ENCODE measurements around the gene PTPRN2.
"Not testable (repeated sequence)": the region's sequence is repeated elsewhere in the genome, so short reads cannot be mapped to it uniquely, and the experiment has no call there.

Gene PTPRN2

DNA sequence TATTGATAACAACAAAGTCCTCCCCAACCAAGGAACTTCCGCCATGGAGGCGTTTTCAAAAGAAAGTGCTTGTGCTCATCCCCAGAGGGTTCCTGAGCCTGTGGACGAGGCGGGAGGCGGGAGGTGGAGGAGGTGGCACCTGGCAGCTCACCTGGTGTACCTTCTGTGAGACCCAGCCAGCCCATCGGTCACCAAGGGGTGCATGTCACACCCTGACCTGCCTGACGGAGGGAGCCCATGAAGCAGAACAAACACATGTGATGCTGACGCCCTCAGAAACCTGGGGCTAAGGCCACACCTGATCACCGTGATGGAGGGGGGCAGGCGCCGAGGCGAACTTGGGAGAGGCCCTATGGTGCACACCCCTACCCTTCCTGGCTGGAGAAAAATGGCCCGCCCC, 792.0 kb downstream of the PTPRN2 start:
- DNase-seq (ENCODE audit: low spot score), result no peak

DNA sequence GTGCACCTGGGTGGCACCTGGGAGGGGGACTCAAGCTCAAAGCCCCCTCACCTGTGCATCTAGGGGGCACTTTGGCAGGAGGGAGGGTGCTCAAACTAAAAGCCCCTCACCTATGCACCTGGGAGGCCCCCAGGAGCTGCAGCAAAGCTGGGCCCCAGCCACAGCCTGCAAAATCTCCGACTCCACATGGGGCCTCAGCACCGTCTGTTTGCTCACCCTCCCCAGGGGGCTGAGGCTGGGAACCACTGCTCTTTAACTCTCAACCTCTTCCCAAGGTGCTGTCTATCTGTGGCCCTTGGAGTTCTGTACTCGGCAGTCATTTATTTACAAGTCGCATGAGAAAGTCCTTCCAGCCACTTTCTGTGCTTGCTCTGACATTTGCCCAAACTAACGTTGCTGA, 792.4 kb downstream of the PTPRN2 start:
- DNase-seq (ENCODE audit: low spot score), result no peak

DNA sequence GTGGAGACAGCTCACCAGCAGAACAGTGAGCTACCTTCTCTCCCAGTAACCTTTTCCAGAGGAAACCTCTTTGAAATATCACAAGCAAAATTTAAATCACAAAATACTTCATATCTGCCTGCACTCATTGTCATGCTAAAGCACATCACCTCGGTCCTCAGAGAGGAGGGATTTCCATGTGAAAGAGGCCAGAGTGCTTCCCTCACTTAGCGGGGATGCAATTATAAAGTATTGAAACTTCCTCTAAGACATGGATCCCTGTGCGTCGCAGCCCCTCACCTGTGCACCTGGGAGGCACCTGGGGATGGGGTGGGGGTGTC, 792.9 kb downstream of the PTPRN2 start:
- DNase-seq (ENCODE audit: low spot score), result no peak

DNA sequence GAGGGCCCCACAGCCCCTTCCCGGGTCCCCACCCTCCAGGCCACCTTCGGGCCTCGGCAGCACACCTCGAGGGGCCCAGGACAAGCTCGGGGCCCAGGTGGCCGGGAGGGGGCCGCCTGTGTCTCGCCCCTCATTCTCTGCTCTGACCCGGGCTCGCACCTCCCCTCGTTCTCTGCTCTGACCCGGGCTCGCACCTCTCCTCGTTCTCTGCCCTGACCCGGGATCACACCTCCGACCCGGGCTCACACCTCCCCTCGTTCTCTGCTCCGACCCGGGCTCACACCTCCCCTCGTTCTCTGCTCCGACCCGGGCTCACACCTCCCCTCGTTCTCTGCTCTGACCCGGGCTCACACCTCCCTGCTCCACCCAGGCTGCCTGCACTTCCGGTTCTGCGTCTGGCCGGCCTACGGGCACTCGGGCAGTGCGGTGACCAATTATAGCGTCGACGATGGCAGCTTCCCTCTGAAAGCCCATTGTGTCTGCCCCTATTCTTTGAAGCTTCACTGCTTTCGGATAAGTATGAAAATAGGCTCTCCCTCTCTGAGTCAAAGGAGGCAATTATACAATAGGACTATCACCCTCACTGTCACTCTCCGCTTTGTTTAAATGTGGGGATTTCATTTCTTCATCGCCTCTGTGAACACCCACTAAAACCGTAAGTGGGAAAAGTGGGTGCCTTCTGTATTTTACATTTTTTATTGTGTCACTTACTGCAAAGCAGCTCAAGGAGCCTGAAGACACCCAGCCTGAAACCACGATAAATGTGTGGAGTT, 793.5 kb downstream of the PTPRN2 start:
- no peak for DNase-seq (ENCODE audit: low spot score)

DNA sequence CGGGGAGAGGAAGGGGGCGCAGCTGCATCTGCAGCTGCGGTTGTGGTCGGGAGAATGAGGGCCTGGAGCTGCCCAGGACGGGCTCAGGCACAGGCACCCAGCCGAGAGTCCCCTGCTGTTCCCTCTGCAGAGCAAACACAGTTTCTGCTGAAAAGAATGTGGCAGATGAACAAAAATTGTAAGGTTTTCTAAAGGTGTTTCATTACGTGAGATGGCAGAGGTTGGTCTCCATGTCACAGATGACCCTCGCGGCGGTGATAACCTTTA, 794.6 kb downstream of the PTPRN2 start:
- DNase-seq (ENCODE audit: low spot score), result no peak

DNA sequence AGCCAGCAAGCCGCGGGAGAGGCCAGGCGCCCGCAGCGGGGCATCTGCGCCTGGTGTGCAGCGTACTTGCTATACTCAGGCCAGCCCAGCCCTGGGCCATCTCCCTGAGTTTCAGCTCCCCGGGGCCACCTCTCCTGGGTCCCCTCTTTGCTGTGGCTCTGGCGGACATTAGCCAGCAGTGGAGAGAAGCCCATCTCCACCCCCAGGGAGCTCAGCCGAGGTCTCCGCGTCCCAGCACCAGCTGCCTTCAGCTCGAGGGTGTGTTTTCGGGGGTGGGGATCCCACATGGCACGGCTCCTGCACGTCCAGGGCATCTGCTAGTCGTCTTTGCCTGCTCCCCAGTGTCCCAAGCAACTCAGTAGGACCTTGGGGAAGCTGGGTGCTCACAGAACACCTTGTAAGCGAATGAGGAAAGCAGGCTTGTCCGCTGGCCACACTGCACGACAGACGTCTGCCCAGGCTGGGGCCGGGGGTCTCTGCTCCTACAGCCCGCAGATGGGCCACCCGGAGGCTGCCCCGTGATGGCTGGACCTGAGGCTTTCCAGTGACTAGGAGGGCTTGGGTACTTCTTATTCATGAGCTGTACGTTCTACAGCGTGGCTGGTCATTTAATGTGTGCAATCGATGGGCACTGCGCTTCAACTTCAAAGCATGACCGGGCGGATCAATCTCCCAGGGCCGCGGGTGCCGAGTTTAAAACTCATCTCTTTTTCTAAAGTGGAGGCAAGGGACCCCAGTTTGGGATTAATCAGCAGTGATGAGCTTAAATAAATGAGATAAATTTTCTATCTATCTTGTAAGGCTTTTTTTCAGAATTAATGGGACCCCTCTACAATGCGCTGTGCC, 795.2 kb downstream of the PTPRN2 start:
- DNase-seq (ENCODE audit: low spot score), result no peak

DNA sequence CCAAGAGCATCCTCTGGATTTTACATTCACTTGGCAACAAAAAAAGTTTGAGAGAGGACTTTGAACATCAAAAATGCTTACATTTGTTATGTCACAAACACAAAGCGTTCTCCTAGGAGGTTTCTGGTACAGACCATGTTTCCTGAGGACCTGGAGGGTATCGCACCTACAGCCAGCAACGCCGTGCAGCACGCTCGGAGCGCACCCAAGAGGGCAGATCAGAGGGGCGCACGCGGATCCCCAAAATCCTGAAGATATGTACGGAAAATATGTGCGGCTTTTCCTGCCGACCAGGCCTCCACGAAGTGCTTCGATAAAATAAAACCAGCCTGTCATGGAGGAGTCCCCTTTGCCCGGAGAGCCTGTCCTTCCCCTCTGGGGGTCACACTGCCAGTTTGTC, 796.0 kb downstream of the PTPRN2 start:
- no peak for DNase-seq (ENCODE audit: low spot score)

DNA sequence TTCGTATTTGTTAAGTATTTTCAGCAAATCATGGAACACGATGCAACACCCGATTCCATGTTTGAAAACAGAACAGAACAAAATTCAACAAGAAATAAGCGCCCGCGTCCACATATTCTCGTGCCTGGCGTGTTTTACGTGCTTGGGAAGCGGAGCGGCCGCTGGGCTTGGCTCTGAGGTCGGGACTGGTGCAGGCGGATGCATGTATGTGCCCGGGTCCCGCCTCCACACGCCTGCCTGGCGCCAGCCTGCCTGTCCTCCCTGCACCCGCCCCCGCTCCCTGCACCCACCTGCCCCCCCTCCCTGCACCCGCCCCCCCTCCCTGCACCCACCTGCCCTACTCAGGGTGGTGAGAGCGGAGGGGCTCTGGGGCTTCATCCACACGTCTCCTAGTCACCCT, 796.4 kb downstream of the PTPRN2 start:
- DNase-seq (ENCODE audit: low spot score), result no peak

DNA sequence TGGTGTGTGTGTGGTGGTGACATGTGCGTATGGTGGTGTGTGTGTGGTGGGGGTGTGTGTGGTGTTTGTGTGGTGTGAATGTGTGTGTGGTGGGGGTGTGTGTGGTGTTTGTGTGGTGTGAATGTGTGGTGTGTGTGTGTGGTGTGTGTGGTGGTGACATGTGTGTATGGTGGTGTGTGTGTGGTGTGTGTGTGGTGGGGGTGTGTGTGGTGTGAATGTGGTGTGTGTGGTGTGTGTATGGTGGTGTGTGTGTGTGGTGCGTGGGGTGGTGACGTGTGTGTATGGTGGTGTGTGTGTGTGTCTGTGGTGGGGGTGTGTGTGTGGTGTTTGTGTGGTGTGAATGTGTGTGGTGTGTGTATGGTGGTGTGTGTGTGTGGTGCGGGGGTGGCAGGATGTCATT, 797.7 kb downstream of the PTPRN2 start:
- no peak for DNase-seq (ENCODE audit: low spot score)

DNA sequence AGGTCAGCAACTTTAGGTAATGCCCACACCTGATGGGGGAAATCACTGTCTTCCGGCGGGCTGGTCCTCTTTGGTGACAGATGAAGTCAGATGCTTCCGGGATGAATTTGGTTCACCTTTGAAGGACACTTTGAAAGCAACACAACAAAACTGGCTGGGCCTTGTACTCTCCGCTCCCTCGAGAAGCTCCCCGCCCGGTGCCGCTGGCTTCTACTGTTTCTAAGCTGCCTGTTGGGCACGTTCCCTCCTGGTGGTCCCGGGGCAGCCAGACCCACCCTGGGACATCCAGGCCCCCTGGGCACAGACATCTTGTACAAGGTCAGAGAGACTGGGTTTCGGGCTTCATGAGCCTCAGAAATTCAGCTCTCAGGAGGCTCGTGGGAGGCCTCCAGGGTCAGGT, 798.5 kb downstream of the PTPRN2 start:
- no peak for DNase-seq (ENCODE audit: low spot score)

DNA sequence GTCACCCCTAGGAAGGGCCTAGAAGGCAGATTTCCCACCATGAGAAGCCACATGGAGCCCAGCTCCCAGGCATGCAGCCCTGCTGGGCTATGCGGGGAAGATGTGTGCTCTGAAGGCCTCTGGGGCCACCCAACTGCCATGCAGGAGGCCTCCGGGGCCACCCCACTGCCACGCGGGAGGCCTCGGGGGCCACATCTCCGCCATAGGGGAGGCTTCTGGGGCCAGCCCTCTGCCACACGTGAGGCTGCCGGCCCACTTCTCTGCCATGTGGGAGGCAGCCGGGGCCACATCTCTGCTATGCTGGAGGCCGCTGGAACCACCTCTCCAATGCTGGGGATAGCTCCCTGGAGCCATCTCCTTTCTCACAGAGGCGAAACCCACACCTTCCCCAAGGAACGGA, 799.0 kb downstream of the PTPRN2 start:
- no peak for DNase-seq (ENCODE audit: low spot score)

DNA sequence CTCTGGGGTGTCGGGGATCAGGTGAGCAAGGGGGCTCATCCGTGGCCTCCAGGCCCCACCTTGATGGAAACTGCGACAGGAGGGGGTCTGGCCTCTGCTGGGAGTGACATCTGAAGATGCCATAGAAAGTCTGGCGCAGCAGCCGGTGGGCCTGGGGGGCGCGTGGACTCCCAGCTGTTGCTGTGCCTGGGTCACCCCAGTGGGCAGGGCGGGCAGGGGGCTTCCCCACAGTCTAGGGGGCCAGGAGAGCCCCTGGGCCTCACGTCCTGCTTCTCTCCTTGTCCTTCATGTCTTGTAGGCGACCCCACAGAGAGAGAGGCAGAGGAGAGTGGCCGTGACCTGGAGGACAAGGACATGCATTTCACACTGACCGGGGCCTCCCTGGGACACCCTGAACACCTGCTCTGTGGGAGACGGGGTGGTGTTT, 800.3 kb downstream of the PTPRN2 start:
- DNase-seq (ENCODE audit: low spot score), result no peak

DNA sequence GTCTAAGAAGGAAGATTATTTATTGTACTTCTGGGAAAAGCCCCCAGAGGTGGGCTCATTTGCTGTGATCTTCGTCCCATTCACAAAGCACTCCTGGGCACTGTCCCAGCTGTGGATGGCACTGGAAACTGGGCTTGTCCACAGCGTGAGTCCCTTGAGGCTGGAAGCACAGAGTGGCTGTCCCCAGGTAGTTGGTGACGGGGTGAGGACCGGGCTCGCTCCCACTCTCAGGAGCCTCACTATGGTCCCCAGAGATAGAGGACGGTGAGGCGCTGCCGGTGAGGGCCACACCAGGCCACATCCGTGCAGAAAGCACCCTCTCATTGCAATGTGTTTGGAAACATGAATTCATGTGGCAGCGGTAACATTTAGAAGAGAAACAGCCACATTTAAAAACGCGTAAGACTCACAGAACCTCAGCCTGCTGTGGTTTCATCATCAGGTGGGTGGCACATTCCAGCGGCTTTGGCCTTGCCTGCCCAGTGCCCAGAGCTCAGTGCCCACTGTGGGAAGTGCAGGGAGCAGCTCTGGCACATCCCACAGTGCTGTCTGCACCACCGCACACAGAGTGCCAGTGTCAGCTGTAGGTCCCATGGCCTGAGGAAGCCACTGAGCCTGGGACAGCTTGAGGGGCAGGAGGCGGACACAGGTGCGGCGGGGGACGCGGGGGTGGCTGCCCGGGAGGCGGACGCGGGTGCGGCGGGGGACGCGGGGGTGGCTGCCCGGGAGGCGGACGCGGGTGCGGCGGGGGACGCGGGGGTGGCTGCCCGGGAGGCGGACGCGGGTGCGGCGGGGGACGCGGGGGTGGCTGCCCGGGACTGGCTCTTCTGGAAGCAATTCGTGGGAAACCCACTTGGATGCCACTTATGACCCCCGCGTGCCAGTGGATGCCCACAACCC, 801.0 kb downstream of the PTPRN2 start:
- DNase-seq (ENCODE audit: low spot score), result no peak

DNA sequence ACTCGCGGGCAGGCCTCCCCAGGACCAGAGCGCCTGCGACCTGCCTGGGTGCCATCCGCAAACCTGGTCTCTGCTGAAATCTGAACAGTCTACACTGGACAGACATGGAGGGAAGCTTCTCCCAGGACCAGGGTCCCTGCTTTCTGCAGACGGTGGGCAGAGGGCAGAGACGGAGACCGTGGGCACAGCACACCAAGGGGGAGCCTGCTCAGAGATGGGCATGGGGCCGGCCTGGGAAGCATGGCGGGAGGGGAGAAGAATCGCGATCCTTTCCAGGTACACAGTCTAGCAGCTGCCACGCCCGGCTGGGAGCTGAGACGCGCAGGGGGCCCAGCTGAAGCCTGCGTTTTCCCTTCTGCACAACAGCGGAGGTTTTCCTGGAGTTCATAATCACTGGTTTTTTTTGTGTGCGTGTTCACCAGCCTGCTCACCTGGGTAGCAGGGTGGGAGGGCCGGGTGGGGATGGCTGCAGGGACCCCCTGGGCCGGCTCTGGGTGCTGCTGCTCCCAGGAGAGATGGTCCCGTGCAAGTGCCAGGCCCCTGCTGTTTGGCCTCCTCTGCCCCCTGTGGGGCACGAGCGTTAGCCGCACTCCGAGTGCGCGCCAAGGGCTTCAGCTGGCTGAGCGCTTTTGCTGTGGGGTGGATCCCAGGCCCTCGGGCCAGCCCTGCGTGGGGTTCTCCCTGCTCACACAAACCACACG, 802.0 kb downstream of the PTPRN2 start:
- DNase-seq (ENCODE audit: low spot score), result no peak

DNA sequence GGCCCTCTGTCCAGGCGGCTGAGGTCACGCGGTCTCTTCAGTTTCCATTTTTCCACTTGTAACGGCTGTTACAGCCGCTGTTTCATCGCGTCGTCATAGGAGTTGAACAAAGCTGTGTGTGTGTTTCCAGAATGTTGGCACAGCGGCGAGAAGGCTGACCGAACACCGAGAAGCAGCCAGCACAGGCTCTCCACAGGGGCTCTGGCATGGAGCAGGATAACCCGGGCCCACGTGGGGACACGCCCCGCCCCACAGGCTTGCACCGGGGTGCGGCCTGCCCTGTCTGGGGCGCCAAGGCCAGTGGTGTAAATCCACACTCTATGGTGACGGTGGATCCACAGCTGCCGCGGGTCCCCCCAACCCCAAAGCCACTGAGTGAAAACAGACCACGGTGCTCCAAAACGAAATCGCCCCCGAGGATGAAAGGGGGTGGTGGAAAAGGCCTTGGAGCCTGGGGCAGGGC, 802.6 kb downstream of the PTPRN2 start:
- DNase-seq (ENCODE audit: low spot score), result no peak

DNA sequence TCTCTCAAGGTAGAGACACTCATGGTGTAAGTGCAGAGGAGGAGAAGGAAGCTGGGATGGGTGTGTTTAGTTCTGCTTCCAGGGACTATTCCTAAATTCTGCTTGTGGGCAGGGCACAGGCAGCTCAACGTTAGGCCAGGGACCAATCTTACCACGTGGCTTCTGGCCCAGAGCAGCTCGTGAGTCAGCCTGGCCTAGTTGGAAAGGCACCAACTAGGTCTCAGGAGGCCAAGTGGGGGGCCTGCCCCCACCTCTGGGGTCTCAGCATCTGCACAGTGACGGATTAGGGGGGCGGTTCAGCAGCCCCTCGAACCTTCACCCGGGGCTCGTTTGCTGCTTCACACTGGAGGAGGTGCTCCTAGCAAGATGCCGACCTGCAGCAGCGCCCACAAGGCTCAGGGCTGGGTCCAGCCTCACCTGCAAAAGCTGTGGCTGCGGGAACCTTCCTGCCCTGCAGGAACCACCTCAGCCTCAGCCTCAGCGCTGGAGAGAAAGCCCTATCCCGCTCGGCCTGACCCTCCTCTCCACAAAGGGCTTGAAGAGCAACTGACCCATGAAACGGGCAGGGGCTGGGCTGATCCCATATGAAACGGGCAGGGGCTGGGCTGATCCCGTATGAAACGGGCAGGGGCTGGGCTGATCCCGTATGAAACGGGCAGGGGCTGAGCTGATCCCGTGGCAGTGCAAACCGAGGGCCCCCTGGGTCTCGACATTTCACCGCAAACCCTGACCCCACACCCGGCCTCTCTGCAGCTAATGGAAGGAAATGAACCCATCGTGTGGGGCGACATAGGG, 803.4 kb downstream of the PTPRN2 start:
- no peak for DNase-seq (ENCODE audit: low spot score)

DNA sequence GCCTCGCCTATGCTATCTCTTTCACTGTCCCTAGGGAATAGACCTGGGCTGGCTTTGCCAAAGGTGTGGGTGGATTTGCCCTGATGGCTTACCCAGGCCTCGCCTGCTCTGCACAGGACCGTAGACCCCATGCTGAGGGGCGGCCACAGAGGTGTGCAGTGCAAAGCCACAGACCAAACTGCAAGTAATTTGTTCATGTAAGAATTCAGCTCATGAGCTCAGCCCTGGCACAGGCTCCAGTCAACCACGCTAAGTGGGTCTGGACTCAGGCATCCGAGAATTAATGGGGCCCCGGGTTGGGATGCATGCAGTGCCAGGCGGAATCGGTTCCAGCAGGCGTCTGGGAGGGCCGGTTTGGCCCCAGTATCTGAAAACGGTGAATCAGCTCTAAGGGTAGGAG, 805.6 kb downstream of the PTPRN2 start:
- DNase-seq (ENCODE audit: low spot score), result no peak

DNA sequence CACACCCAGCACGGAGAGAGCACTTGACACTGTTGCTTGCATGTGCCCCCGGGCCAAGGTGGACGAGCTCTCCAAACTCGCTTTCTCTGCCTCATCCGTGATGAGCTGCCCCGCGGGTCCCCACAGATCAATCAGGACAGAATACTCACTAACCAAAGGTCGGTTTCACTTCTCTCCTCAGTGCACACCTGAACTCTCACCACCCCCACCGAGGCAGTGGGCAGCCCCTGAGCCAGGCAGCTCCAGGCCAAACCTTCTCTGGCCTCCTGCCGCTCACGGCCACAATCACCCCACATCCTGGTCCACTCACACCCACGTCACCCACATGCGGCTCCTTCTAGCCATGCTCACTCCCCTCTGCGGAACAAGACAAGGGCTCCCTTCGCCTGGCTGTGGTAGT, 806.9 kb downstream of the PTPRN2 start:
- DNase-seq (ENCODE audit: low spot score), result no peak

DNA sequence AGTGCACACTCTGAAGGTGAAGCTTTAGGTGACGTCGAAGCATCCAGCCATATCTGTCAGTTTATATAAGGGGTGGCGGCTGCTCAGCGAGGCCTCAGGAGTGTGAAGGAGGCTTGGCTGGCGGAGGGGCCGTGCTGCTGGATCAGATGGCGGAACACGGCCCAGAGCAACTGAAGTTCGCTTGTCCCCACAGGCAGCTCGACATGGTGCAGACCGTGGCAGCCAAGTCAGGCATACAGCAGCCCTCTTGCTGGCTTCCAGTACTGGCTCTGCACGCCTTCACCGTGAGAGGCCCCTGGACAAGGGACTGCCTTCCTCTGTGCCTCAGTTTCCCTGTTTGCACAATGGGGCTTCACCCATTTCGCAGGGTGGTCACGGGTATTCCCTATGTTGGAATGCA, 807.3 kb downstream of the PTPRN2 start:
- DNase-seq (ENCODE audit: low spot score), result no peak

DNA sequence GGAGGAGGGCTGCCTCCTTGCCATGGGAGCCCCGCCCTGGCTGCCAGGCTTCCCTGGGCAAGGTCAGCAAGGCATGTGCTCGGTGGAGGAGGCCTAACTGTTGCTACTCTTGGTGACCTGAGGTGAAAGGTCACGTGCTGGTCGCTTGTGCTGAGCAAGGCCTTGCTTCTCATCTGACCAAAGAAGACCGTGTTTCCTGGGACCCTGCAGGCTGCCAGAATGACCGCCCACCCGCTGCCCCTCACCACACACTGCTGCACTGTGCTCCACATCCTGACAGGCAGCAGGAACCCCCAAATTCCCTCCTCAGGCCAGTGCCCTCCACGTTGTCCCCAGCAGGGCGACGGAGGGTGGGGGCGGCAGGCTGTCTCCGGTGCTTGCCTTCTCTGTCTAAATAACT, 808.4 kb downstream of the PTPRN2 start:
- no peak for DNase-seq (ENCODE audit: low spot score)

DNA sequence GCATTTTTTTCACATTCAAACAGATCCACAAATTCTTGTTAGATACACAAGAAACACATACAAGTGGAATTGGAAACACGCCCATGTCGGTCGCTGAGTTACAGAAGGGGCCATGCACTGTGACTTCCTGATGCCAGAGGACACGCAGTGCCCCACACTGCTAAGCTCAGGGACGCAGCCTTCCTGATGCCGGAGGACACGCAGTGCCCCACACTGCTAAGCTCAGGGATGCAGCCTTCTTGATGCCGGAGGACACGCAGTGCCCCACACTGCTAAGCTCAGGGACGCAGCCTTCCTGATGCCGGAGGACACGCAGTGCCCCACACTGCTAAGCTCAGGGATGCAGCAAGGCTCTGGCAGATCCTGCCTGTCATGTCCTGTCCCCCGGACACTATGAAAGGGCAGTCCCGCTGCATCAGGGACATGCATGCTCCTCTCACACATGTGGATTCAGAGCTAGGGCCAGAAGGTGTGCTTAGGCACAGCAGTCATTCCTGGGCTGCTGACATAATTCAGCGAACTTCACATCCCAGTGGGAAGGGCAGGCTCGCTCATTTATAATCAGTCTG, 810.3 kb downstream of the PTPRN2 start:
- not testable (repeated sequence) for DNase-seq (ENCODE audit: low spot score)
